Measurements from ENCODE around the gene DPEP1.
"Not testable (repeated sequence)": the region's sequence is repeated elsewhere in the genome, so short reads cannot be mapped to it uniquely, and the experiment has no call there.

Gene DPEP1

GRCh38 chr16:89613231-89613953 is at the start of gene DPEP1:
Gene DPEP1 (plus strand): TSS chr16:89613642. CDS start chr16:89630411, 16,769 bp downstream.
- no peak for TF ChIP-seq POLR2A (IDR thresholded peaks at IDR 0.05; ENCODE audit: low read length)
- no peak for TF ChIP-seq GATA1 (IDR thresholded peaks at IDR 0.05; ENCODE audit: low read depth, low read length)
- DNase-seq = no peak

- DNase-seq = peak in 1 of 2 experiments; percentile 38
- peak; percentile 62 for TF ChIP-seq POLR2A (IDR thresholded peaks at IDR 0.05; ENCODE audit: low read length)
- TF ChIP-seq GATA1 (IDR thresholded peaks at IDR 0.05; ENCODE audit: low read depth, low read length) = no peak
Measured at GRCh38 chr16:89564476-89565255, 48.8 kb upstream of the DPEP1 start.

GRCh38 chr16:89565256-89565505 is 48.3 kb upstream of the DPEP1 start:
- no peak for DNase-seq
- TF ChIP-seq POLR2A (IDR thresholded peaks at IDR 0.05; ENCODE audit: low read length) = no peak
- TF ChIP-seq GATA1 (IDR thresholded peaks at IDR 0.05; ENCODE audit: low read depth, low read length) = no peak

- TF ChIP-seq GATA1 (IDR thresholded peaks at IDR 0.05; ENCODE audit: low read depth, low read length) (no peak), POLR2A (IDR thresholded peaks at IDR 0.05; ENCODE audit: low read length) (peak; percentile 27)
- peak; percentile 54 to 60 for DNase-seq
Measured at GRCh38 chr16:89565506-89566372, 47.7 kb upstream of the DPEP1 start.

GRCh38 chr16:89567656-89568594 is 45.5 kb upstream of the DPEP1 start:
- no peak for TF ChIP-seq POLR2A (IDR thresholded peaks at IDR 0.05; ENCODE audit: low read length)
- TF ChIP-seq GATA1 (IDR thresholded peaks at IDR 0.05; ENCODE audit: low read depth, low read length) = no peak
- no peak for DNase-seq

DNA sequence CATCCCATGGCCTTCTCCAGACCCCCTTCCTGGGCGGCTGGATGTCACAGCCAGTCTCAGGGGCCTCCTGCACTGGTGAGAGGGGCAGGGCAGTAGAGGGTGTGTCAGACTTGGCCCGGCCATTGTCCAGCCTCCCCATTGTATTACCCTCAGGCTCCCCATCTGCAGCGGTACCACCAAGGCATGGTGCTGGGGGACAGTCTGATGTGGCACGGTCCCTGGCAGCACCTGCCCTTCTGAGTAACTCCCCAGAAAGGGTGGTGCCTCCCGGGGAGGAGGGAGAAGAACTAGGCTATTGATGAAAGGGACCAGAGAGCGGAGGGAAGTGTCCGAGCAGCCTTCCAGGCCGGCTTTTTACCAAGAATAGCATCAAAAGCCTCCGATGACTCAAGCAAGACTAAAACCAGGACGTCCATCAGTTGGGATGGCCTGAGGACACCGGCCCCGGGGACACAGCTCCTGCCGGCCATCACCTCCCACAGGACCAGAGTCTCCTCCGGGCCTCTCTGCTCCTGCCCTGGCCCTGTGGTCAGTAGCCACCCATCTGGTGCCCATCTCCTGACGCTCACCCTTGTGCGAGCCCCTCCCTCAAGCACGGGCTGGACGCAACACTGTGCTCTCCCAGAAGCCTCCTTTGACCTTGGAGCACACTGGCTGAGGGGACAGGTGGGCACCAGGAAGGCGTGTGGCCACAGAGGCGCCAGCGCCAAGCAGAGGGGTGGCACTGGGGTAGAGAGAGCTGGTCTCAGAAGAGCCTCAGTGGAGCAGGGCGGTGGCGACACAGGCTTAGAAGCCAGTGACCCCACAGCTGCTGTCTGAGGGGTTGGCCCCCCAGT is 43.7 kb upstream of the DPEP1 start:
- DNase-seq = no peak
- TF ChIP-seq GATA1 (IDR thresholded peaks at IDR 0.05; ENCODE audit: low read depth, low read length) (no peak), POLR2A (IDR thresholded peaks at IDR 0.05; ENCODE audit: low read length) (no peak)

DNA sequence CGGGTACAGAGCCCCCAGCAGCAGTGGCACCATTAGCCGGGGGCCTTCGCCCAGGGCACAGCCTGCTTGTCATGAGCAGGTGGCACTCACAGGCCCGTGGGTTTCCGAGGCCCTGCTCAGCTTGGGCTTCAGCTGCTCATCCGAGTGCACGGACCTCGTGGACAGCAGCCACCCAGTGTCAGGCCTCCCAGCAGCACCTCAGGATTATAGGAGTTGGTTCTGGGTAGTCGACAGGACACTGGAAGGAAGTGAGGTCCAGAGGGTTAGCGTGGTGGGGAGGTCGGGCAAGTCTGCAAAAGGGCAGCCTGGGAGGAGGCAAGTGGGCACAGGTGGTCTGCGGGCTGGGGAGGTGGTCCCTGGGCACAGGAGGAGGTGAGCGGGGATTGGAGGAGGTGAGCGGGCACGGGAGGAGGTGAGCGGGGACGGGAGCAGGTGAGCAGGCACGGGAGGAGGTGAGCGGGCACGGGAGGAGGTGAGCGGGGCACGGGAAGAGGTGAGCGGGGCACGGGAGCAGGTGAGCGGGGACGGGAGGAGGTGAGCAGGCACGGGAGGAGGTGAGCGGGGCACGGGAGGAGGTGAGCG is 43.0 kb upstream of the DPEP1 start:
- TF ChIP-seq POLR2A (IDR thresholded peaks at IDR 0.05; ENCODE audit: low read length) (no peak), GATA1 (IDR thresholded peaks at IDR 0.05; ENCODE audit: low read depth, low read length) (no peak)
- no peak for DNase-seq

DNA sequence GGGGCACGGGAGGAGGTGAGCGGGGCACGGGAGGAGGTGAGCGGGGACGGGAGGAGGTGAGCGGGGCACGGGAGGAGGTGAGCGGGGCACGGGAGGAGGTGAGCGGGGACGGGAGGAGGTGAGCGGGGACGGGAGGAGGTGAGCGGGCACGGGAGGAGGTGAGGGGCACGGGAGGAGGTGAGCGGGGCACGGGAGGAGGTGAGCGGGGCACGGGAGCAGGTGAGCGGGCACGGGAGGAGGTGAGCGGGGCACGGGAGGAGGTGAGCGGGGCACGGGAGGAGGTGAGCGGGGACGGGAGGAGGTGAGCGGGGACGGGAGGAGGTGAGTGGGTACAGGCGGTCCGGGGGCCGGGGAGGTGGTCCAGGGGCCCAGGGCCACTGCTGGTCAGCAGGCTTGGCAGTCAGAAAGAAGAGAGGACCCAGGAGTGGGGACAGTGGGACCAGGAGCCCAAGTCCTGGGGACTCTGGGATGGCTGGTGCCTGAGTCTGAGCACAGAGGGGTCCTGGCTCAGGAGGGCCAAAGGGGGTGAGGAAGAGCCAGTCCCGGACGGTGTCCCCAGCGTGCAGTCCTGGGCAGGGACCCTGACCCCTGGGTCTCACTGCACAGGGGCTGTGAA is 42.4 kb upstream of the DPEP1 start:
- not testable (repeated sequence) for DNase-seq

DNA sequence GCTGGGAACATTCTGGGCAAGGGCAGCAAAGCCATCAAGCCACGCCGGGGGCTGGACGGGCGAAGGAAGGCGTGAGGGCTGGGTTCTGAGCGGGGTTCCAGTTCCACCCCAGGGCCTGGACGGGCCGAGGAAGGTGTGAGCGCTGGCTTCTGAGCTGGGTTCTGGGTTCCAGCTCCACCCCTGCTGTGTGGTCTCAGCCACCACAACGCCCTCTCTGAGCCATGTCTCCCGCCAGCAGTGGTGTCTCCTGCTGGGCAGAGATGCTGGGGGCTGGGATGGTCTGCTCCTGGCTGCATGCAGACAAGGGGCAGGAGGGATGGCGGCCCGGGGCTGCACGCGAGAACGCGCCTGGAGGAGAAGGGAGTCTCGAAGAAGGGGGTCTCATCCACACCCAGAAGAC is 41.8 kb upstream of the DPEP1 start:
- TF ChIP-seq GATA1 (IDR thresholded peaks at IDR 0.05; ENCODE audit: low read depth, low read length) = no peak
- no peak for TF ChIP-seq POLR2A (IDR thresholded peaks at IDR 0.05; ENCODE audit: low read length)
- DNase-seq = no peak

- no peak for DNase-seq
- TF ChIP-seq GATA1 (IDR thresholded peaks at IDR 0.05; ENCODE audit: low read depth, low read length) (no peak), POLR2A (IDR thresholded peaks at IDR 0.05; ENCODE audit: low read length) (no peak)
Measured at GRCh38 chr16:89572073-89572484, 41.4 kb upstream of the DPEP1 start.

GRCh38 chr16:89572485-89573205 is 40.8 kb upstream of the DPEP1 start:
- no peak for DNase-seq

More at GRCh38 chr16:89572485-89573205, 40.8 kb upstream of the DPEP1 start:
- TF ChIP-seq GATA1 (IDR thresholded peaks at IDR 0.05; ENCODE audit: low read depth, low read length) = no peak
- TF ChIP-seq POLR2A (IDR thresholded peaks at IDR 0.05; ENCODE audit: low read length) = no peak

Measured in erythroblast (primary cell).